Sigmoid colon (tissue), 4 donors: ENCODE measurements around the gene EEFSEC.

ENCODE experiments used
- POLR2A ChIP-seq, 2 donors: fragments of 450-650 bp; IDR thresholded peaks; one replicate each; pipeline ENCODE4 v1.6.1; 2016; ENCODE audit warnings: antibody characterized with exemption in 2 of 2, mild to moderate bottlenecking in 2 of 2, moderate library complexity in 2 of 2
- POLR2AphosphoS5 ChIP-seq, 4 donors: sonication (generic); formaldehyde crosslinking; IDR thresholded peaks; one replicate each; pipeline ENCODE4 v1.6.1; 2017; ENCODE audit warnings: antibody characterized with exemption in 4 of 4
- TF ChIP-seq, protein P1 (sequence below), 4 experiments: fragments of 450-650 bp in 3 of 4; fragments of 200-600 bp in 1 of 4; IDR thresholded peaks; one replicate each; pipeline ENCODE4 v1.5.1; 2016 to 2019; ENCODE audit warnings: antibody characterized with exemption in 4 of 4, mild to moderate bottlenecking in 3 of 4, moderate library complexity in 2 of 4

DNA sequence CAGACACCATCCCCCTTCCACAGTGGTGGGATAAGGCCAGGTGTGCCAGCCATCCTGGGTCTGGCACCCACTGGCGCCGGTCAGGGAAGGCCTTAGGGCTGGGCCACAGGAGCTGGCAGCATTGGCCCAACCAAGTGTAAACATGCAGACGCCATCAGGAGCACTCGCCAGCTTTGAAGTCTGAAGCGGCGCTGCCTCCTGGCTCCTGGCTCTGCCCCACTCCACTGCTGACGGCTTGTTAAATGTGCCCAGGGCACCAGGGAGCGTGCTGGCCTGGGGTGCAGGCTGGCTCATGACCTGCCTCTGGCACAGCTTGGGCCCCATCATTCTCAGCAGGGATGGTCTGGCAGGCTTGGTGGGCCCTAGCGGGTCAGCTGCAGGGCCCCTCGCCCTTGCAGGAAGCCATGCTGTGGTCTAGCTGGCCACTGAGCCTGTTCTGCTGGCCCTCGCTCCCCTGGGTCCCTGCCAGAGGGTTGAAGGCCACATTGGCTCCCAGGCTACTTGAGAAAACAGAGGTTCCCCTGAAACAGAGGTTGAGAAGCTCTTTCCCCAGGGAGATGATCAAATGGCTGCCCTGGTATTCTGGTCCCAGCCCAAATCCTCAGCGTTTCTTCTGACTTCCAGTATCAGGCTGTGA, 196.8 kb downstream of the EEFSEC start:
- TF ChIP-seq, protein P1, sequence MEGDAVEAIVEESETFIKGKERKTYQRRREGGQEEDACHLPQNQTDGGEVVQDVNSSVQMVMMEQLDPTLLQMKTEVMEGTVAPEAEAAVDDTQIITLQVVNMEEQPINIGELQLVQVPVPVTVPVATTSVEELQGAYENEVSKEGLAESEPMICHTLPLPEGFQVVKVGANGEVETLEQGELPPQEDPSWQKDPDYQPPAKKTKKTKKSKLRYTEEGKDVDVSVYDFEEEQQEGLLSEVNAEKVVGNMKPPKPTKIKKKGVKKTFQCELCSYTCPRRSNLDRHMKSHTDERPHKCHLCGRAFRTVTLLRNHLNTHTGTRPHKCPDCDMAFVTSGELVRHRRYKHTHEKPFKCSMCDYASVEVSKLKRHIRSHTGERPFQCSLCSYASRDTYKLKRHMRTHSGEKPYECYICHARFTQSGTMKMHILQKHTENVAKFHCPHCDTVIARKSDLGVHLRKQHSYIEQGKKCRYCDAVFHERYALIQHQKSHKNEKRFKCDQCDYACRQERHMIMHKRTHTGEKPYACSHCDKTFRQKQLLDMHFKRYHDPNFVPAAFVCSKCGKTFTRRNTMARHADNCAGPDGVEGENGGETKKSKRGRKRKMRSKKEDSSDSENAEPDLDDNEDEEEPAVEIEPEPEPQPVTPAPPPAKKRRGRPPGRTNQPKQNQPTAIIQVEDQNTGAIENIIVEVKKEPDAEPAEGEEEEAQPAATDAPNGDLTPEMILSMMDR (IDR thresholded peaks at IDR 0.05) = no peak
- TF ChIP-seq POLR2AphosphoS5 (IDR thresholded peaks at IDR 0.05) (no peak), POLR2A (IDR thresholded peaks at IDR 0.05) (no peak)
